Neutrophil (primary cell): ENCODE results near the gene GPAT2.
"Not testable (repeated sequence)": the region's sequence is repeated elsewhere in the genome, so short reads cannot be mapped to it uniquely, and the experiment has no call there.

Experiments
- H3K27ac ChIP-seq: fragments of 200-600 bp; sonication (generic); 2 replicates; pipeline ENCODE4 v1.5.1; 2016; ENCODE audit warnings: mild to moderate bottlenecking, moderate library complexity
- H3K27me3 ChIP-seq: fragments of 200-600 bp; sonication (generic); 2 replicates; pipeline ENCODE4 v1.6.0; 2016; ENCODE audit warnings: mild to moderate bottlenecking
- H3K36me3 ChIP-seq: fragments of 200-600 bp; sonication (generic); 2 replicates; pipeline ENCODE4 v1.5.1; 2017
- H3K4me1 ChIP-seq, 2 experiments: fragments of 200-600 bp in 1 of 2; sonication (generic) in 1 of 2; 1 replicate in 1 of 2; 2 replicates in 1 of 2; pipeline versions ENCODE4 v1.5.1 to v1.6.1; 2013 to 2016; ENCODE audit warnings: low read depth in 1 of 2, low read length in 1 of 2, mild to moderate bottlenecking in 1 of 2, moderate library complexity in 1 of 2; ENCODE audit not compliant: control insufficient read depth in 1 of 2, insufficient read depth in 1 of 2
- H3K4me3 ChIP-seq, 2 experiments: fragments of 200-600 bp in 1 of 2; sonication (generic) in 1 of 2; 1 replicate in 1 of 2; 2 replicates in 1 of 2; pipeline ENCODE4 v1.5.1; 2013 to 2016; ENCODE audit warnings: low read depth in 1 of 2, low read length in 1 of 2, mild to moderate bottlenecking in 1 of 2, moderate library complexity in 1 of 2
- H3K9me3 ChIP-seq: fragments of 200-600 bp; sonication (generic); 2 replicates; pipeline ENCODE4 v1.5.1; 2016
- TF ChIP-seq, protein P1 (sequence below): fragments of 200-600 bp; sonication (generic); IDR thresholded peaks from 2 replicates; pipeline ENCODE4 v1.5.1; 2016; ENCODE audit warnings: antibody characterized with exemption

Gene GPAT2, protein sequence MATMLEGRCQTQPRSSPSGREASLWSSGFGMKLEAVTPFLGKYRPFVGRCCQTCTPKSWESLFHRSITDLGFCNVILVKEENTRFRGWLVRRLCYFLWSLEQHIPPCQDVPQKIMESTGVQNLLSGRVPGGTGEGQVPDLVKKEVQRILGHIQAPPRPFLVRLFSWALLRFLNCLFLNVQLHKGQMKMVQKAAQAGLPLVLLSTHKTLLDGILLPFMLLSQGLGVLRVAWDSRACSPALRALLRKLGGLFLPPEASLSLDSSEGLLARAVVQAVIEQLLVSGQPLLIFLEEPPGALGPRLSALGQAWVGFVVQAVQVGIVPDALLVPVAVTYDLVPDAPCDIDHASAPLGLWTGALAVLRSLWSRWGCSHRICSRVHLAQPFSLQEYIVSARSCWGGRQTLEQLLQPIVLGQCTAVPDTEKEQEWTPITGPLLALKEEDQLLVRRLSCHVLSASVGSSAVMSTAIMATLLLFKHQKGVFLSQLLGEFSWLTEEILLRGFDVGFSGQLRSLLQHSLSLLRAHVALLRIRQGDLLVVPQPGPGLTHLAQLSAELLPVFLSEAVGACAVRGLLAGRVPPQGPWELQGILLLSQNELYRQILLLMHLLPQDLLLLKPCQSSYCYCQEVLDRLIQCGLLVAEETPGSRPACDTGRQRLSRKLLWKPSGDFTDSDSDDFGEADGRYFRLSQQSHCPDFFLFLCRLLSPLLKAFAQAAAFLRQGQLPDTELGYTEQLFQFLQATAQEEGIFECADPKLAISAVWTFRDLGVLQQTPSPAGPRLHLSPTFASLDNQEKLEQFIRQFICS

DNA sequence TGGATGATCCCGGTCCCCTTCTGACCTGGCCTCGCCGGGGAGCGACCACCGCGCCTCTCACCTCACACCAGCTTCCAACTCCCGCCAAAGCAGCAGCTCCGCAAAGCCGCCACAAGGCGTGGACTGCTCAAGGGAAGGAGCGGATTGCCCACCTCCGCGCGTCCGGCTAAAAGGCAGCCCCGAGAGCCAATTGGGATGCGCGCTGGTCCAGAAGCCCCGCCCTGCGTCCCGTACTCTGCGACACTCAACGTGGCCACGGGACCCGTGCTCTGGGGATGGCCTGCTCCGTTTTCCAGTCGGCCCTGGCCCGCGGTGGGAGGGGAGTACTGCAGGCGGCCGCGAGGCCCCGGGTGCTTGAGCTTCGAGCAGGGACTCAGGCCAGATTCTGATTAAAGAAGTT lies at the start of gene GPAT2:
TSS of gene GPAT2 (minus strand) at position 125 of the 400 bp plus-strand sequence. CDS start 2,557 bp downstream, outside the sequence.
- H3K27me3 ChIP-seq, H3K36me3 ChIP-seq, H3K9me3 ChIP-seq, H3K4me3 ChIP-seq, H3K27ac ChIP-seq, H3K4me1 ChIP-seq: not testable (repeated sequence)

DNA sequence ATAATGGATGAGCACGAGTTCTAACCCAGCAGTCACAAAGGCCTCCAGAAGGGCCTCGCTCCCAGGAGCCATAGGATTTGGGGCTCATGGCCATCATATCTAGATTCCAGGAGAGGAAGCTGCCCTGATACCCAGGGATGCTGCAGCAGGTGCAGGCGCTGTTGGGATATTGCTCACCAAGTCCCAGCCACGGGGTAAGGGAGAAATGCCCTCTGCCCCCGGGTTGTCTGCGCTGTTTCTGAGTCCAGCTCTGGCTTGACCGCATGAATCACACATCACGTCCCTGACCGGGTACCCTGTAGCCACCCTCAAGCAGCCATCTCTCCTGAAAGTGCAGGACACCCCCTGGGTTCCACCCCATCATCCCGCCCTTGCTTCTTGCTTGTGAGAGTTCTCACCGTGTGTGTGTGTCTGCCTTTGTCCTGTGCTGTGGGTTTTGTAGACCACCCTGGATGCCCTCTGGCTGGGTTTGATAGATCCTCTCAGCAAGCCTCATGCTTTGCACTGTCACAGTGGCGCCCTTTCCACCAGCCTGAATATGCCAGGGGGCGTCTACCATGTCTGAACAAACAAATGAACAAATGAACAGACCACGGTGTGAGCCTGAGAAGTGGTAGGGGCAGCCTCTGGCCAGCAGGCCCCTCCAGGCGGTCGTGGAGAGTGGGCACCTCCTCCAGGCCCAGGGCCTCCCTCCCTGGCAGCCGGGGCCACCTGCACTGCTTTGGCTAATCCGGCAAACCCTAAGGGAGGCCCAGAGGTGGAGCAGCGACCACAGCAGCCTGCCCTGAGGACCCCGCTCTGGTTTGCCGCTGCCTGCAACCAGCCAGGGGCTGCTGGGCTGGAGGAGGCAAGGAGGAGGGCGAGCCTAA lies 49.5 kb upstream of the GPAT2 start:
- TF ChIP-seq, protein P1, sequence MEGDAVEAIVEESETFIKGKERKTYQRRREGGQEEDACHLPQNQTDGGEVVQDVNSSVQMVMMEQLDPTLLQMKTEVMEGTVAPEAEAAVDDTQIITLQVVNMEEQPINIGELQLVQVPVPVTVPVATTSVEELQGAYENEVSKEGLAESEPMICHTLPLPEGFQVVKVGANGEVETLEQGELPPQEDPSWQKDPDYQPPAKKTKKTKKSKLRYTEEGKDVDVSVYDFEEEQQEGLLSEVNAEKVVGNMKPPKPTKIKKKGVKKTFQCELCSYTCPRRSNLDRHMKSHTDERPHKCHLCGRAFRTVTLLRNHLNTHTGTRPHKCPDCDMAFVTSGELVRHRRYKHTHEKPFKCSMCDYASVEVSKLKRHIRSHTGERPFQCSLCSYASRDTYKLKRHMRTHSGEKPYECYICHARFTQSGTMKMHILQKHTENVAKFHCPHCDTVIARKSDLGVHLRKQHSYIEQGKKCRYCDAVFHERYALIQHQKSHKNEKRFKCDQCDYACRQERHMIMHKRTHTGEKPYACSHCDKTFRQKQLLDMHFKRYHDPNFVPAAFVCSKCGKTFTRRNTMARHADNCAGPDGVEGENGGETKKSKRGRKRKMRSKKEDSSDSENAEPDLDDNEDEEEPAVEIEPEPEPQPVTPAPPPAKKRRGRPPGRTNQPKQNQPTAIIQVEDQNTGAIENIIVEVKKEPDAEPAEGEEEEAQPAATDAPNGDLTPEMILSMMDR, result no peak
- no peaks in the 10 kb centered on the region for H3K27me3 ChIP-seq
- no peaks in the 10 kb centered on the region for H3K36me3 ChIP-seq
- no peaks in the 10 kb centered on the region for H3K9me3 ChIP-seq
- no peak overlapping the region for H3K27ac ChIP-seq
- H3K4me3 ChIP-seq, result no peak overlapping the region
- H3K4me1 ChIP-seq, result peaks cover 6 to 8% of the 10 kb centered on the region in 2 experiments

DNA sequence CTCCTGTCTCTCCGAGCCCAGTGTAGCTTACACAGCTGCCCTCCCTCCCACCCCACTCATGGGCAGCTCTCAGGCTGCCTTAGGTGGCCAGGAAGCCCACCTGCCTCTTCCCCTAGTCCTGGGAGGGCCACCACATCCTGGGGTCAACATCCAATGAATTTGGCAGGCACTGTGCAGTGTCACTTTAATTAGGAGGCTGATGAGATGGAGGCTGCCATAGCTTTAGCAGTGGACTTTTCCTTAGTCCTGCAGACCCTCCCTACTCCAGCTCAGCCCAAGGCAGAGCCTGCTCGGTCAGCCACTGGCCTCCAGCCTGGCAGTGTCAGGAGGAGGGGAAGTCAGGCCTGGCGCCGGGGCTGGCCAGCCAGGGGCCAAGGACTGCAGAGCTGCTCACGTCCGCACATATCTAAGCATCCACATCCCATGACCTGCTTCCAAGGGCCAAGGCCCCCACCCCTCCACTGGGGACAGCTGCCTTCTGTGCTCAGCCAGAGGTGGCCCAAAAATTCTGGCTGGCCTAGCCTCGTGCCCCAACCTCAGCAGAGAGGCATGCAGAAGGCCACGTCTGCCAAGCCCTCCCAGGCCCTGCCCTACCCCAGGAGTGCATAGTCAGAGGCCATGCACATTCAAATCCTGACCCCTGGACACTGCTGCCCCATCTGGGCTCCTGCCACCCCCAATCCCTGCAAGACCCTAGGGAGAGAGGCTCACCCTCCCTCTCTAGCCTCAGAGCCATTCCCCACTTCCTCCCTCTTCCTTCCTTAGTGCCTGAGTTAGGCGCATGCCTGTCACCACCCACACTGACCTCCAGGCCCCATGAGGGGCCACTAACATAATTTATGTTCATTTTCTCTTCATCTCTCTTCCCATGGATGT lies 48.6 kb upstream of the GPAT2 start:
- H3K4me3 ChIP-seq, result no peak overlapping the region
- H3K4me1 ChIP-seq, result peaks cover 6 to 8% of the 10 kb centered on the region in 2 experiments
- H3K27me3 ChIP-seq, result no peaks in the 10 kb centered on the region
- no peaks in the 10 kb centered on the region for H3K36me3 ChIP-seq
- TF ChIP-seq, protein P1, result no peak
- H3K27ac ChIP-seq, result no peak overlapping the region
- H3K9me3 ChIP-seq, result no peaks in the 10 kb centered on the region

DNA sequence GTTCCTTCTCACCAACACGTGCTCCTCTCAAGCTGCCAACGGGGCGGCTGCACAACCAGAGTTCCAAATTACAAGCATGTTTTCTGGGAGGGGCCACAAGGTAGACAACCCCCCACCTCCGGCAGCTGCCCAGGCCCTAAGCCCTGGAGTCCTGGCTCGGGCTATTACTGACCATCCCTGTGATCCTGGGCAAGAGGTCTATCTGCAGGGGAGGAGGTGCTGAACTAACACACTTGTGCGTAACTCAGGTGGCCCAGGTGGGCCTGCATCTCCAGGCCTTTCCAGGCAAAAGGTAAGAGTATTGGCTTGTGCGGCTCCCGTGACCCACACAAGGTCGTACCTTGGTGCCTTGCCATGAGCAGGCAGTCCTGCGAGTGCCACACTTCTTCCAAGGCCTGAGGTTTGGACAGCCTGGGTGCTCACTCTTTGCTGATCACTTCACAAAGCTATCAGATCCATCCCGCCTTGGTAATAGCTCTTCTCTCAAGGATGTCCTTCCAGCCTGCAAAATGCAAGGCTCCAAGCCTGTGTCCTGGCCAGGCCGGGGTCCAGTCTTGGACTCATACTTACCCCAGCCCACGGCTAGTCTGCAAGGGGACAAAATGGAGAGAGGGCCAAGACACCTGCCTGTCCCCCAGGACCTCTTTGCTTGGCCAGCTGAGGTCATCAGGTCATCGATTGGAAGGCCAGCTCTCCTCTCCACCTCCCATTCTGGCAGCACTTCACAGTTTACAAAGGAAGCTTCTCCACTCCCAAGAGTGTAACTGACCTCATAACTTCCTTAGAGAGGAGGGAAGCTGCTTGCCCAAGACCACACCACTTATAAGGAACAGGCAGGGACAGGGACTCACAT lies 47.7 kb upstream of the GPAT2 start:
- TF ChIP-seq, protein P1, result no peak
- H3K27ac ChIP-seq, result no peak overlapping the region
- H3K27me3 ChIP-seq, result no peaks in the 10 kb centered on the region
- peaks cover 6 to 8% of the 10 kb centered on the region in 2 experiments for H3K4me1 ChIP-seq
- no peak overlapping the region for H3K4me3 ChIP-seq
- no peaks in the 10 kb centered on the region for H3K9me3 ChIP-seq
- H3K36me3 ChIP-seq, result no peaks in the 10 kb centered on the region

DNA sequence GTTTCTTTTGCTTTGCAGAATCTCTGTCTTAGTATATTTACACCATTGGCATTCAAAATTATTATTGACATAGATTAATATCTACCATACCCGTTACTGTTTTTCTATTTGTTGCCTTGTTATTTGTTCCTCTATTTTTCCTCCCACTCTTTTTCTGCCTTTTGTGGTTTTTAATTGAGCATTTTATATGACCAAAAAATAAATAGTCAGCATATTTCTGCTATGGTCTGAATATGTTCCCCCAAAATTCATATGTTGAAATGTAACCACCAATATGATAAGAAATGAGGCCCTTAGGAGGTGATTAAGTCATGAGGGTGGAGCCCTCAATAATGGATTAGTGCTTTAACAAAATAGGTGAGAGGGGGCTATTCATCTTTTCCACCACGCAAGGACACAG lies 46.3 kb upstream of the GPAT2 start:
- TF ChIP-seq, protein P1, result no peak
- H3K36me3 ChIP-seq, result no peaks in the 10 kb centered on the region
- H3K4me3 ChIP-seq, result no peak overlapping the region
- peaks cover 6 to 8% of the 10 kb centered on the region in 2 experiments for H3K4me1 ChIP-seq
- no peaks in the 10 kb centered on the region for H3K9me3 ChIP-seq
- H3K27ac ChIP-seq, result no peak overlapping the region
- H3K27me3 ChIP-seq, result no peaks in the 10 kb centered on the region
